T1000 (cell line): Measurements from ENCODE around the gene OR51B5.
"Not testable (repeated sequence)": the region's sequence is repeated elsewhere in the genome, so short reads cannot be mapped to it uniquely, and the experiment has no call there.

Experiments
- DNase-seq: peaks from one replicate; lab custom pipeline; 2025; ENCODE audit warnings: mixed read lengths; lab: John Stamatoyannopoulos, UW

The OR51B5 gene

GRCh38 chr11:5343474-5344335 is at the start of gene OR51B5:
OR51B5 (minus strand) TSS chr11:5343524; CDS start chr11:5343524, 0 bp downstream.
- no peak for DNase-seq

GRCh38 chr11:5390210-5390609 is 46.9 kb upstream of the OR51B5 start:
- no peak for DNase-seq

GRCh38 chr11:5384335-5384734 is 41.0 kb upstream of the OR51B5 start:
- DNase-seq = no peak

- DNase-seq = no peak
Observed at GRCh38 chr11:5383576-5383975, 40.3 kb upstream of the OR51B5 start, which contains the start of gene OR51M1. OR51M1 (plus strand) TSS chr11:5383812; CDS start chr11:5389399, 5,587 bp downstream.

GRCh38 chr11:5380740-5381342 is 37.5 kb upstream of the OR51B5 start:
- DNase-seq = peak; percentile 19

- no peak for DNase-seq
Observed at GRCh38 chr11:5369789-5370188, 26.5 kb upstream of the OR51B5 start.

GRCh38 chr11:5368502-5369043 is 25.2 kb upstream of the OR51B5 start:
- DNase-seq = no peak

GRCh38 chr11:5367448-5368074 is 24.2 kb upstream of the OR51B5 start:
- no peak for DNase-seq

GRCh38 chr11:5366856-5367255 is 23.5 kb upstream of the OR51B5 start:
- DNase-seq = no peak

- not testable (repeated sequence) for DNase-seq
Observed at GRCh38 chr11:5366365-5366764, 23.0 kb upstream of the OR51B5 start.

GRCh38 chr11:5364214-5364613 is 20.9 kb upstream of the OR51B5 start:
- no peak for DNase-seq

- DNase-seq = no peak
Observed at GRCh38 chr11:5363679-5364078, 20.4 kb upstream of the OR51B5 start.

- DNase-seq = no peak
Observed at GRCh38 chr11:5362017-5362625, 18.8 kb upstream of the OR51B5 start.

GRCh38 chr11:5356031-5356430 is 12.7 kb upstream of the OR51B5 start:
- DNase-seq = not testable (repeated sequence)

- DNase-seq = no peak
Observed at GRCh38 chr11:5351208-5351607, 7.9 kb upstream of the OR51B5 start, which contains the start of gene OR51B6. OR51B6 (plus strand) TSS chr11:5351508; CDS start chr11:5351508, 0 bp downstream.

GRCh38 chr11:5349550-5349949 is 6.2 kb upstream of the OR51B5 start:
- DNase-seq = no peak

GRCh38 chr11:5348551-5349194 is 5.3 kb upstream of the OR51B5 start:
- no peak for DNase-seq

- no peak for DNase-seq
Observed at GRCh38 chr11:5345831-5346230, 2.5 kb upstream of the OR51B5 start.

GRCh38 chr11:5339771-5340322 is 3.5 kb downstream of the OR51B5 start:
- DNase-seq = no peak

- not testable (repeated sequence) for DNase-seq
Observed at GRCh38 chr11:5337253-5337652, 6.1 kb downstream of the OR51B5 start.

GRCh38 chr11:5336331-5336730 is 7.0 kb downstream of the OR51B5 start:
- DNase-seq = no peak
